Fibroblast of lung (primary cell): ENCODE data around the gene MEIS2. TPM values are rescaled to one million over a fixed set of nuclear protein-coding genes. Genes with fewer than 3 reads are reported as not detected.

Experiments used
- DNase-seq, 2 donors: peaks; one replicate each; pipeline versions ENCODE4 v3.0.0 to v3.0.0-alpha.2; 2010; ENCODE audit warnings: low read depth in 2 of 2
- H2AFZ ChIP-seq: 2 replicates; pipeline ENCODE4 v1.5.1; 2012; ENCODE audit warnings: low read length, control low read depth, inconsistent platforms
- H3K27ac ChIP-seq: 2 replicates; pipeline ENCODE4 v1.5.1; 2011; ENCODE audit warnings: low read length, control low read depth; ENCODE audit not compliant: insufficient read depth
- H3K27me3 ChIP-seq: 2 replicates; pipeline ENCODE4 v1.5.1; 2011; ENCODE audit warnings: mild to moderate bottlenecking, low read length; ENCODE audit not compliant: control insufficient read depth, insufficient read depth
- H3K36me3 ChIP-seq: 2 replicates; pipeline ENCODE4 v1.5.1; 2011; ENCODE audit warnings: low read length; ENCODE audit not compliant: control insufficient read depth, insufficient read depth
- H3K4me1 ChIP-seq: 2 replicates; pipeline ENCODE4 v1.5.1; 2011; ENCODE audit warnings: low read length; ENCODE audit not compliant: control insufficient read depth, insufficient read depth; ENCODE audit errors: extremely low read depth
- H3K4me2 ChIP-seq: 2 replicates; pipeline ENCODE4 v1.5.1; 2011; ENCODE audit warnings: low read length, control low read depth; ENCODE audit not compliant: insufficient read depth; ENCODE audit errors: extremely low read depth
- H3K4me3 ChIP-seq, 4 experiments: fragments of 200-600 bp in 1 of 4; sonication (generic) in 1 of 4; replicated peaks in 1 of 4; 2 replicates each; pipeline ENCODE4 v1.5.1; 2011 to 2016; ENCODE audit warnings: low read length in 4 of 4, low read depth in 3 of 4, mild to moderate bottlenecking in 3 of 4, control low read depth in 2 of 4, inconsistent platforms in 1 of 4, mixed read lengths in 1 of 4; ENCODE audit not compliant: insufficient read depth in 1 of 4; ENCODE audit errors: control extremely low read depth in 1 of 4
- H3K79me2 ChIP-seq: 2 replicates; pipeline ENCODE4 v1.5.1; 2012; ENCODE audit warnings: mild to moderate bottlenecking, low read length, inconsistent platforms; ENCODE audit not compliant: control insufficient read depth, insufficient read depth
- H3K9ac ChIP-seq: 2 replicates; pipeline ENCODE4 v1.5.1; 2011; ENCODE audit warnings: mild to moderate bottlenecking, low read length, control low read depth; ENCODE audit not compliant: insufficient read depth
- H3K9me3 ChIP-seq: 2 replicates; pipeline ENCODE4 v1.5.1; 2012; ENCODE audit warnings: low read depth, low read length; ENCODE audit not compliant: control insufficient read depth, insufficient read depth
- H4K20me1 ChIP-seq: 2 replicates; pipeline ENCODE4 v1.5.1; 2011; ENCODE audit warnings: low read length; ENCODE audit not compliant: control insufficient read depth, insufficient read depth; ENCODE audit errors: extremely low read depth
- EZH2 ChIP-seq: IDR thresholded peaks from 2 replicates; pipeline ENCODE4 v1.5.1; 2012; ENCODE audit warnings: low read length, control low read depth, mild to moderate bottlenecking; ENCODE audit errors: missing control alignments
- polyA plus RNA-seq, 2 donors: library from polyadenylated mRNA; depleted of rRNA in 1 of 2; stranded (reverse) in 1 of 2; unstranded in 1 of 2; fragments of >200 nt; gene quantifications; 2 replicates each; pipeline ENCODE4 v1.2.1, GENCODE V29; 2011 to 2012; ENCODE audit warnings: missing spikeins in 1 of 2
- total RNA-seq: library from RNA; depleted of rRNA; stranded (reverse); fragments of >200 nt; gene quantifications from 2 replicates; pipeline ENCODE4 v1.2.1, GENCODE V29; 2014
- TF ChIP-seq, protein P1 (sequence below), 2 donors: IDR thresholded peaks in 1 of 2; conservative IDR thresholded peaks in 1 of 2; 1 replicate in 1 of 2; 2 replicates in 1 of 2; pipeline ENCODE4 v1.5.1; 2011 to 2012; ENCODE audit warnings: low read length in 2 of 2, control low read depth in 1 of 2, inconsistent platforms in 1 of 2, low read depth in 1 of 2, mild to moderate bottlenecking in 1 of 2

MEIS2 gene
- total and polyA plus RNA-seq, 2 donors (not counting 1 experiment from before 2014, with no cell fraction given) = 31.0 to 37.1 TPM

- Histone ChIP-seq H2AFZ (no peak overlapping the region), H3K4me1 (no peaks in the 10 kb centered on the region), H4K20me1 (no peaks in the 10 kb centered on the region), H3K27ac (no peak overlapping the region), H3K27me3 (no peaks in the 10 kb centered on the region), H3K36me3 (no peaks in the 10 kb centered on the region), H3K79me2 (no peaks in the 10 kb centered on the region), H3K9ac (no peak overlapping the region), H3K4me2 (no peak overlapping the region), H3K9me3 (no peaks in the 10 kb centered on the region), H3K4me3 (no peak overlapping the region)
- TF ChIP-seq, protein P1, sequence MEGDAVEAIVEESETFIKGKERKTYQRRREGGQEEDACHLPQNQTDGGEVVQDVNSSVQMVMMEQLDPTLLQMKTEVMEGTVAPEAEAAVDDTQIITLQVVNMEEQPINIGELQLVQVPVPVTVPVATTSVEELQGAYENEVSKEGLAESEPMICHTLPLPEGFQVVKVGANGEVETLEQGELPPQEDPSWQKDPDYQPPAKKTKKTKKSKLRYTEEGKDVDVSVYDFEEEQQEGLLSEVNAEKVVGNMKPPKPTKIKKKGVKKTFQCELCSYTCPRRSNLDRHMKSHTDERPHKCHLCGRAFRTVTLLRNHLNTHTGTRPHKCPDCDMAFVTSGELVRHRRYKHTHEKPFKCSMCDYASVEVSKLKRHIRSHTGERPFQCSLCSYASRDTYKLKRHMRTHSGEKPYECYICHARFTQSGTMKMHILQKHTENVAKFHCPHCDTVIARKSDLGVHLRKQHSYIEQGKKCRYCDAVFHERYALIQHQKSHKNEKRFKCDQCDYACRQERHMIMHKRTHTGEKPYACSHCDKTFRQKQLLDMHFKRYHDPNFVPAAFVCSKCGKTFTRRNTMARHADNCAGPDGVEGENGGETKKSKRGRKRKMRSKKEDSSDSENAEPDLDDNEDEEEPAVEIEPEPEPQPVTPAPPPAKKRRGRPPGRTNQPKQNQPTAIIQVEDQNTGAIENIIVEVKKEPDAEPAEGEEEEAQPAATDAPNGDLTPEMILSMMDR (conservative IDR thresholded peaks at IDR 0.05 in 1 of 2, IDR thresholded peaks at IDR 0.05 in 1 of 2; ENCODE audit: low read depth in 1 of 2, low read length in 2 of 2) = peak in 1 of 2 donors; percentile 40
- no peak for TF ChIP-seq EZH2
- DNase-seq = peak; percentile 41 to 61
Observed at GRCh38 chr15:37133602-37134001, 33.3 kb upstream of the MEIS2 start.

DNA sequence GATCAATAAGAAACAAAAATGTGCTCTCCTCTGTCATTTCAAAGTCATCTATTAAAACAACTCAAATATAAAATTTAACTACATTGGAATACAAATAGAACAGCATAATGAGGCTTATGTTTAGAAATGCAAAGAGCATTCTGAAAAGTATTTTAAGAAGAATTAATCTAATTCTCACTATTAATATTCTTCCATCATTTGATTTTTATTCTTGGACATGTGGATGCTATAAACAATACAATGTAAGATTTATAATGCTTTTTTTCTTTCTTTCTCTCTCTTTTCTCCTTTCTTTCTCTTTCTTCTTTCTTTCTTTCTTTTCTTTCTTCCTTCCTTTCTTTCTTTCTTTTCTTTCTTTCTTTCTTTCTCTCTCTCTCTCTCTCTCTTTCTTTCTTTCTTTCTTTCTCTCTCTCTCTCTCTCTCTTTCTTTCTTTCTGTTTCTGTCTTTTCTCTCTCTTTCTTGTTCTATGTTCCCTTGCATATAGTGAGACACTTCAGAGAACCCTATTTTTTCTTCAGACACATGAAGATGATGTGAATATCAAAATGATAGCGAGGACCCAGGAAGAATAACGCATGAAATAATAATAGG lies 32.6 kb upstream of the MEIS2 start:
- no peak for TF ChIP-seq EZH2
- TF ChIP-seq, protein P1 (conservative IDR thresholded peaks at IDR 0.05 in 1 of 2, IDR thresholded peaks at IDR 0.05 in 1 of 2; ENCODE audit: low read depth in 1 of 2, low read length in 2 of 2) = no peak
- Histone ChIP-seq H3K27ac (no peak overlapping the region), H3K27me3 (no peaks in the 10 kb centered on the region), H3K9ac (no peak overlapping the region), H2AFZ (no peak overlapping the region), H3K9me3 (no peaks in the 10 kb centered on the region), H3K36me3 (no peaks in the 10 kb centered on the region), H3K4me3 (no peak overlapping the region), H3K4me2 (no peak overlapping the region), H3K4me1 (no peaks in the 10 kb centered on the region), H3K79me2 (no peaks in the 10 kb centered on the region), H4K20me1 (no peaks in the 10 kb centered on the region)
- no peak for DNase-seq

DNA sequence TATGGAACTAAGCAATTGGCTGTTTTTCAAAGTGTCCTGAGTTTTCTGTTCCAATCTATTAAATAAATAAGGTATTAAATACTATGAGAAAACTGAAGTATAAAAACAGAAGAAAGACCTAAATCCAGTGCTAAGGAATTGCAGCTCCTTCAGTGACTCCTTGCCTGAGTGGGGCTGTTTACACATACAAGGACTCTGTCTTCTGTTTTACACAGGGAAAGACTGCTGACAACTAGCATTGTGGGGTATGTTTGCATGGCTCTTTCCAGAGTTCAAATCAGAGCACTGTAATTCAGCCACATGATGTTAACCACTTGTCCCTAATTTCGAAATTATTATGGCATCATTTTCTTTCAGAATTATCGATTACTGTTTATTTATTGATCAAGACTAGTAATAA lies 31.3 kb upstream of the MEIS2 start:
- no peaks in the 10 kb centered on the region for H3K9me3 ChIP-seq
- TF ChIP-seq, protein P1 (conservative IDR thresholded peaks at IDR 0.05 in 1 of 2, IDR thresholded peaks at IDR 0.05 in 1 of 2; ENCODE audit: low read depth in 1 of 2, low read length in 2 of 2) = no peak
- TF ChIP-seq EZH2 = no peak
- no peaks in the 10 kb centered on the region for H4K20me1 ChIP-seq
- no peak overlapping the region for H3K4me2 ChIP-seq
- H3K4me1 ChIP-seq = no peaks in the 10 kb centered on the region
- H3K36me3 ChIP-seq = no peaks in the 10 kb centered on the region
- no peak overlapping the region for H3K9ac ChIP-seq
- H3K4me3 ChIP-seq = no peak overlapping the region
- no peak overlapping the region for H2AFZ ChIP-seq
- H3K79me2 ChIP-seq = no peaks in the 10 kb centered on the region
- no peak overlapping the region for H3K27ac ChIP-seq
- DNase-seq = no peak
- H3K27me3 ChIP-seq = no peaks in the 10 kb centered on the region
